Left lung (tissue), 10 donors: ENCODE results near the gene TTC39B. TPM values are rescaled to one million over a fixed set of nuclear protein-coding genes. Genes with fewer than 3 reads are reported as not detected.

ENCODE experiments used
- ATAC-seq: fragments of 200-7000 bp; cut with Tn5 transposase; one replicate; pipeline ENCODE4 v1.9.1; 2020; ENCODE audit warnings: moderate library complexity
- DNase-seq, 4 donors: peaks; one replicate each; pipeline ENCODE4 v3.0.0-alpha.2; 2013 to 2020
- H3K27ac ChIP-seq, 2 donors: fragments of 200-600 bp; sonication (generic) in 1 of 2; one replicate each; pipeline versions ENCODE4 v1.5.0 to v1.8.0; 2020 to 2021
- H3K27me3 ChIP-seq, 2 donors: fragments of 200-600 bp; sonication (generic) in 1 of 2; one replicate each; pipeline versions ENCODE4 v1.5.0 to v1.8.0; 2020 to 2021
- H3K36me3 ChIP-seq, 2 donors: fragments of 200-600 bp; sonication (generic) in 1 of 2; one replicate each; pipeline versions ENCODE4 v1.5.0 to v1.8.0; 2020 to 2021
- H3K4me1 ChIP-seq, 2 donors: fragments of 200-600 bp; one replicate each; pipeline ENCODE4 v1.8.0; 2021
- H3K4me3 ChIP-seq, 2 donors: fragments of 200-600 bp; sonication (generic) in 1 of 2; one replicate each; pipeline versions ENCODE4 v1.5.0 to v1.8.0; 2020 to 2021; ENCODE audit warnings: mild to moderate bottlenecking in 1 of 2
- H3K9me3 ChIP-seq, 2 donors: fragments of 200-600 bp; sonication (generic) in 1 of 2; one replicate each; pipeline versions ENCODE4 v1.5.0 to v1.8.0; 2020 to 2021
- intact Hi-C, 2 donors: fragments of 100-400 bp; cut with DNase I; formaldehyde crosslinking; loops; one replicate each; pipeline versions ENCODE4 v1.11.2 to v1.14.2; 2022
- polyA plus RNA-seq, 6 donors: library from polyadenylated mRNA; unstranded; fragments of 120-200 nt; gene quantifications; one replicate each; pipeline ENCODE4 v1.2.1, GENCODE V29; 2013; ENCODE audit not compliant: insufficient read length in 6 of 6
- total RNA-seq, 2 donors: library from RNA; stranded (reverse); fragmentation: NEBNext Ultra II Directional; extraction: Animal tissue kit (Norgen Biotek cat#: 25700); gene quantifications; one replicate each; pipeline ENCODE4 v1.2.1, GENCODE V29; 2021
- TF ChIP-seq, protein P1 (sequence below), 2 donors: fragments of 200-600 bp; sonication (generic) in 1 of 2; IDR thresholded peaks; one replicate each; pipeline versions ENCODE4 v1.5.0 to v1.8.0; 2021; ENCODE audit warnings: antibody characterized with exemption in 2 of 2
- donor health status: DM: no; HTN: yes; CAD: no.
- donor health status: DM: no; HTN: no; CAD: no.

TTC39B gene
- total and polyA plus RNA-seq, 8 donors, result 10.7 to 23.2 (median 13.1) TPM

DNA sequence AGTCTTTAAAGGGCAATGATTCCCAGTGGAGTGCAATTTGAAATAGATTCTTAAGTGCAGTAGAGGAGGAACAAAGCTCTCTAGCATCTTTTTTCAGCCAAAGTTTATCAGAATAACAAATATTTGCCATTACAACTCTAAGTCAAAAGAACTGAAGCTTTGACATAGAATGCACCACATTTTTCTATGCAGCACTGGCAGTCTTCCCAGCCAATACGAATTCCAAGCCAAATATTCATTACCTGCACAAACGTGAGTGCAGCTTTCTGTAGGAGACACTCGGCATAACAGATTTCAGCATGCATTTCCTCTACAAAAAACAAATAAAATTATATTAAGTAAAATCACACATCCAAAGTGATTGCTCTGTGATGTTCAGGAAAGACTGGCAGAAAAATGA, 103.4 kb downstream of the TTC39B start:
- no peak overlapping the region for H3K4me3 ChIP-seq
- ATAC-seq (peak; percentile 60), DNase-seq (no peak)
- no peak overlapping the region for H3K27ac ChIP-seq
- H3K36me3 ChIP-seq, result no peaks in the 10 kb centered on the region
- H3K9me3 ChIP-seq, result no peaks in the 10 kb centered on the region
- no peaks in the 10 kb centered on the region for H3K27me3 ChIP-seq
- TF ChIP-seq, protein P1, sequence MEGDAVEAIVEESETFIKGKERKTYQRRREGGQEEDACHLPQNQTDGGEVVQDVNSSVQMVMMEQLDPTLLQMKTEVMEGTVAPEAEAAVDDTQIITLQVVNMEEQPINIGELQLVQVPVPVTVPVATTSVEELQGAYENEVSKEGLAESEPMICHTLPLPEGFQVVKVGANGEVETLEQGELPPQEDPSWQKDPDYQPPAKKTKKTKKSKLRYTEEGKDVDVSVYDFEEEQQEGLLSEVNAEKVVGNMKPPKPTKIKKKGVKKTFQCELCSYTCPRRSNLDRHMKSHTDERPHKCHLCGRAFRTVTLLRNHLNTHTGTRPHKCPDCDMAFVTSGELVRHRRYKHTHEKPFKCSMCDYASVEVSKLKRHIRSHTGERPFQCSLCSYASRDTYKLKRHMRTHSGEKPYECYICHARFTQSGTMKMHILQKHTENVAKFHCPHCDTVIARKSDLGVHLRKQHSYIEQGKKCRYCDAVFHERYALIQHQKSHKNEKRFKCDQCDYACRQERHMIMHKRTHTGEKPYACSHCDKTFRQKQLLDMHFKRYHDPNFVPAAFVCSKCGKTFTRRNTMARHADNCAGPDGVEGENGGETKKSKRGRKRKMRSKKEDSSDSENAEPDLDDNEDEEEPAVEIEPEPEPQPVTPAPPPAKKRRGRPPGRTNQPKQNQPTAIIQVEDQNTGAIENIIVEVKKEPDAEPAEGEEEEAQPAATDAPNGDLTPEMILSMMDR (IDR thresholded peaks at IDR 0.05), result no peak
- intact Hi-C loops, result no loop called here
- H3K4me1 ChIP-seq, result no peaks in the 10 kb centered on the region

DNA sequence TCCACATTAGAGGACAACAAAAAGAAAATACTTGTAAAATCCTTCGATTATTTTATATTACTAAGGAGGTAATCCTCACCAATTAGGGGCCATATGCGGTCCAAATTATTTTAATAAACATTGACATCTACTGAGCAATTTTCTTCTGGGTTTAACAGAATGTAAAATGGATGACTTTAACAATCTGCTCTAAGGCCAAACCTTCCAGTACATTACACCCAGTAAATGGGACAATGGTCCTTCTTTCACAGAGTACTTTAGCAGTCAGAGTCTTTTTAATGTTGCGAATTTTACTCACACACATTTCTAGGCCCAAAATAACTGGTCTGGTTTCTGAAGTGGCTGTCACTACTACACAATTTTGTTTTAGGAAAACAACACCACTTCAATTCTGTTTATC, 106.9 kb downstream of the TTC39B start:
- no peak overlapping the region for H3K4me3 ChIP-seq
- H3K4me1 ChIP-seq, result no peaks in the 10 kb centered on the region
- ATAC-seq (no peak), DNase-seq (no peak)
- TF ChIP-seq, protein P1 (IDR thresholded peaks at IDR 0.05), result no peak
- H3K9me3 ChIP-seq, result no peaks in the 10 kb centered on the region
- no peaks in the 10 kb centered on the region for H3K27me3 ChIP-seq
- no peak overlapping the region for H3K27ac ChIP-seq
- intact Hi-C loops, result no loop called here
- H3K36me3 ChIP-seq, result peaks cover 0 to 14% of the 10 kb centered on the region in 2 donors

DNA sequence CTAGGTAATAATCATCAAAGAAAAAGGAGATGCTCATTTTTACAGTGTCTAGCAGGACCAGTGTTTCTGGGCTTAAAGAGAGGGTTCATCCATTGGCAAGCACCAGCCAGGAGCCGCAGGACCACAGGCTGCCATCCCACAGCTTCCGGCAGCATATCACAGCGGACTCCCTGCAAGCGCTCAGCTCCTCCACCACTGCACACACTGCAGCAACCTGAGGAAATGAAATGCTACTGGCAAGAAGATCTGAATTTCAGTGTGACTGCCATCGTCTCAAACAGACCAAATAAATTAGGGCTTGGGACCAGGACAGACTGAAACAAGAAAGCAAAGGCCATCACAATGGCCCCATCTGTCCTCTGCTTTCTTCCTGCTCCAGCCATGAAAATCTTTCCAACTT, 114.2 kb downstream of the TTC39B start:
- Histone ChIP-seq H3K27me3 (no peaks in the 10 kb centered on the region), H3K9me3 (no peaks in the 10 kb centered on the region), H3K4me1 (no peaks in the 10 kb centered on the region), H3K4me3 (no peak overlapping the region), H3K27ac (no peak overlapping the region), H3K36me3 (peaks cover 0 to 59% of the 10 kb centered on the region in 2 donors)
- ATAC-seq (no peak), DNase-seq (no peak)
- intact Hi-C loops, result no loop called here
- TF ChIP-seq, protein P1 (IDR thresholded peaks at IDR 0.05), result no peak

DNA sequence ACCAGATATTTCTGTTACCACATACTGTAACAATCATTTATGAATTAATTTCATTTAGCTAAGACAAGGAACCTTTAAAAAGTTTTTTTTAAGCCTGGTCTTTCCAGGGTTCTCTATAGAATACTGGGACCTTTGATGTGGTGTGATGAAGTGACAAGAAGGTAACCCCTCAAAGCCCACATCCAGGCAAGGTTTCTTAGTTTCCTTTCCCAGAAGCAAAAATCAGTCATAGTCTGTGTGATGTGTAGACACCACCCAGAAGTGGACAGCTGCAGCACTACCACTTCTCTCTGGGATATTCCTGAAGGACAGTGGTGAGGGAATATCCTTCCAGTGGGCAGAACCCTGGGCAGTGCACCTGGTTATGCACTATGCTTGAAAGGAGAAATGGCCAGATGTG, 115.6 kb downstream of the TTC39B start:
- Histone ChIP-seq H3K4me3 (no peak overlapping the region), H3K27me3 (no peaks in the 10 kb centered on the region), H3K9me3 (no peaks in the 10 kb centered on the region), H3K4me1 (no peaks in the 10 kb centered on the region), H3K36me3 (peaks cover 0 to 68% of the 10 kb centered on the region in 2 donors), H3K27ac (no peak overlapping the region)
- TF ChIP-seq, protein P1 (IDR thresholded peaks at IDR 0.05), result no peak
- ATAC-seq, result no peak
- intact Hi-C loops, result no loop called here
- no peak for DNase-seq

DNA sequence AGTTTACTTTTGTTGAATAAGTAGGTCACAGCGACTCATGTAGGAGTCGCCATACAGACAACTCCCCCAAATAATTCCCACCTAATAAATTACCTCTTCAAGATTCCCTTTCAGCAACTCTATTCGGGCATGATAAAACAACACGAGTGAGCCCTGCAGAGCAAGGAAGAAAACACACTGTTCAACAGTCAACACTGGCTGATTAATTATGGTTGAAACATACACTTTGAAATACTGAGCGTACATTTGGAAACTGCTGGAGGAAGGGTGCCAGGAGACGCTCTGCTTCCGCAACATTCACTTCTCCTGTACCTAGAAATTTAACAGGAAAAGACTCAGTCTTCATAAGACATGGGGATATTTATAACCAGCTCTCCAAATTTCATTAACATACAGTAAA, 117.5 kb downstream of the TTC39B start:
- H3K4me1 ChIP-seq, result no peaks in the 10 kb centered on the region
- intact Hi-C loops, result no loop called here
- ATAC-seq, result no peak
- no peak for DNase-seq
- H3K36me3 ChIP-seq, result peaks cover 0 to 69% of the 10 kb centered on the region in 2 donors
- no peak overlapping the region for H3K27ac ChIP-seq
- no peaks in the 10 kb centered on the region for H3K9me3 ChIP-seq
- no peak overlapping the region for H3K4me3 ChIP-seq
- TF ChIP-seq, protein P1 (IDR thresholded peaks at IDR 0.05), result no peak
- no peaks in the 10 kb centered on the region for H3K27me3 ChIP-seq
